Activated CD4-positive, CD25-positive, alpha-beta regulatory T cell treated with anti-CD3 and anti-CD28 coated beads, Interleukin-2, amount 50 U/mL, for 24 hours (primary cell): ENCODE measurements around the gene NKD1.
"Not testable (repeated sequence)": the region's sequence is repeated elsewhere in the genome, so short reads cannot be mapped to it uniquely, and the experiment has no call there.

Experiments
- ATAC-seq, 2 donors: fragments of 150-1000 bp; cut with Tn5 transposase; one replicate each; pipeline ENCODE4 v1.10.0; 2021; ENCODE audit warnings: mild to moderate bottlenecking in 1 of 2, moderate library complexity in 1 of 2

The NKD1 gene

DNA sequence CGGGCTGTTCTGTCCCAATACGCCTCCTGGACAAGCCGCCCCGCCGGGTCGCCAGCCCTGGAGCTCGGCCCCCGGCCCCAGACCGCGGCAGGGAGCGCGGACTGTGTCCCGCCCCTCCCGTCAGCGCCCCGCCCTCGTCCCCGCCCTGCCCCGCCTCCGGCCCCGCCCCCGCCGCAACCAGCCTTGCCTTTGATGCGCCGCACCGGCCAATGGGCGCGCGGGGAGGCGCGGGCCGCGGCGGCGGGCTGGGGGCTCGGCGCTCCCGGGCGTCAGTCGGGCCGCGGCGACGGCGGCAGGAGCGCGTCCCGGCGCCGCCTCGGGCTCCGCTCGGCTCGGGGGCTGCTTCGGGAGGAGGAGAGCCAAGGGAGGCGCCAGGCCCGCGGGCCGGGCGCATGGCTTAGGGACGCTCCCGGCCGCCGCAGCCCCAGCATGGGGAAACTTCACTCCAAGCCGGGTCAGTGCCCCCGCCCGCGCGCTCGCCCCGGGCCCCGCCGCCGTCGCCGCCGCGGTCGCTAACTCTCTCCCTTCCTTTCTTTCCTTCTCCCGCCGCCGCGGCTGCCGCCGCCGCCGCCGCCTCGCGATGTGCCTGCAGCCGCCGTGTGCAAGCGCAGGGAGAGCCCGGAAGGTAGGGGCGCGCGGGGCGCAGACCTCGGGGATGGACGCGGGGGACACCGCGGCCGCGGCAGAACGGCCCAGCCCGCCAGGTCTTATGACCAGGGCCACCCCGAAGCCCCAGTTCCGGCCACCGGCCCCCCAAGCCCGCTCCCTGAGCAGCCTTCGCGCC lies at the start of gene NKD1:
NKD1 (plus strand) TSS at position 272 of the 784 bp plus-strand sequence; CDS start at position 430, 158 bp downstream.
- ATAC-seq = peak; percentile 81 to 84

DNA sequence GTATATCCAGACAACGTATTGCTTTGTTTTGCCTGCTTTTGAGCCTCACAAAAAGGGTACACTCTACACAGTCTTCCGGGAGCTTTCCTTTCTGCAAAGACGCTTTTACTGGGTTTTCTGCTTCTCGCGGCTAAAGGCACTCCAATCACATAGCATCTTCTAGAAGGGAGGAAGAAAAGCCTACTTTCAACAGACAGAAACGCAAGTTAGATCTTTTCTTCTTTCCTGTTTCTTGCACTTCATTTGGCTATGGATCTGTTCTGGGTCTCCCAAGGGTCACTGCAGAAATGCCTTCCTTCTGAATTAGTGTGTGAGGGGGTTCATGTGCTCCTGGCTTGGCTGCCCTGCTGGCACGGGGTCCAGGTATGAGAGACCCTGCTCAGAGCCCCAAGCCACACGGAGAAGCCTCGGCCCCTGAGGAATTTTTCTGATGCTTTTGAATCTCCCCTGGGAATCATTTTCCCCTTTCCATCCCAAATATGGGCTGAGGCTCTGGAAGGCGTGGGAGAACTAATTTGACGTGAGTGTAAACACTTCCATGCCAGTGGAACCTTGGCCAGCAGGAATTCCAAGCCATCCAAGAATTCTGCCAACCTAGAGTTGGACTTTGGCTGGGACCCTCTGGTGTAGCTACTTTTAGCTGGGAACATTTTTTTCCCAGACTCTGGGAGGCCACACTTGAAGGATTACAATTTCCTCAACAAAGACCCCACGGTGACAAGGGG lies 49.6 kb upstream of the NKD1 start:
- no peak for ATAC-seq

DNA sequence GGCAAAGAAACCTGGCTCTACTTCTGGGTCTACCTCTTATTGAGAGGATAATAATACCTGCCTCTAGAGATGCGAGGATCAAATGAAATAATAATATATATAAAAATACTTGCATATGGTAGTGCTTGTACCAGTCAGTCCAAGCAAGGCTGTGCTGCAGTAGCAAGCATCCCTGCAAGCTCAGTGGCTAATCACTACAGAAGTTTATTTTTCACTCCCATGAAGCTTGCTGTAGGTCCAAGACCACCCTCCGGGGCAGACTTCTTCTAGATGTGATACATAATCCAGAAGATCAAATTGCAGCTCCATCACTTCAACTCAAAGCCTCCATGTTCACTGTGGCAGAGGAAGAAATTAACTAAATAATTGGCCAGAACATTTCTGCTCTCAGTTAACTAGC lies 48.9 kb upstream of the NKD1 start:
- ATAC-seq = no peak

GRCh38 chr16:50500171-50500874 lies 47.9 kb upstream of the NKD1 start:
- no peak for ATAC-seq

DNA sequence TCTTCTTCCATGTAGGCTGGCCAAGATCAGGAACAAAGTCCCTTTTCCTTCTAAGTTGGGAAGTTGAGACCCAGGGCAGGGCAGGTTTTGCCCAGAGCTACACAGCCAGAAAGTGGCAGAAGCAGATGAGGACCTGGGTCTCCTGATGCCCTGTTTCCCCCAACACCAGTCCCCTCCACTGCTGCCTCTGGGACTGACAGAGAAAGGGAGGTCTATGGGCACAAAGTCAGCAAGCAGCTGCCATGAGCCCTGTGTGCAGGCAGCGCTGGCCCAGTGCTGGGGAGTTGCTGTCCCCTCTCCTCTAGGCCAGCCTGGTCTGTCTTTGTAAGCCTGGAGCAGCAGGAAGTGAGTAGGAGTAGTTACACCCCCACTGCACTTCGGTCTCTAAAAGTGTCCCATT lies 46.9 kb upstream of the NKD1 start:
- ATAC-seq = no peak

- ATAC-seq = no peak
These were observed 46.1 kb upstream of the NKD1 start for GRCh38 chr16:50501986-50502615.

DNA sequence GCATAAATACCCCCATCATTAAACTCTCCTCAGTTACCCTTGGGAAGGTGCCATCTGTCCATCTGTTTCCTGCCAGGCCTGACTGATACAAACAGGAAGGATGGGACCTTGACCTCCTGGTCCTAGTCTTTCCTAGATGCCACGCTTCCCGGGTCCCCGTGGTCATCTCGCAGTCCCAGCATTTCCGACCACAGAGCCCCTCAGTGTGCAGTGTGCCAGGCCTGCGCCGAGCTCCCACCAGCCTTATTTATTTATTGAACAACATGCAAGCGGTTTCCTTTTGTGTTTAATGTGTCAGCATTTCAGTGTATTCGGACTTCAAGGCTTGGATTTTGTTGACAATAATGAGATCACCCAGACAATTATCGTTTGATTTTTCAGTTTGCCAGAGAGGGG lies 45.6 kb upstream of the NKD1 start:
- ATAC-seq = no peak

- not testable (repeated sequence) for ATAC-seq
These were observed 44.2 kb upstream of the NKD1 start for GRCh38 chr16:50503868-50504531.

DNA sequence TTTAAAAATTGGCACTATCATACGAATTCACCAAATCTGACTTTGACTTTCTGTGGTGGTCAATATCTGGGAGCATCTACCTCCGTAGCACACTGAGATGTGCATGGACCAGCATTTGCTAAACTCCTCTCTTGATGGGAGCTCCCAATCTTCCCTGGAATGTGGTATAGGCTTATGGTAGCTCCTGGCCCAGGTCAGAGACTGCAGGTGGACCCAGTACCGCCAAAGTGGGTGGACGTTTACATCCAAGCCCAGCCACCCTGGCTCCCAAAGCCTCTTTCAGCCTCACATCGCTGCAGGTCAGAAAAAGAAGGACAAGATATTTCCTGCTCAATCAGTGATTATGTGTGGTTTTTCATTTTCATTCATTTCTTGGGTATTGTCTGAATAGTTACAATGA lies 43.1 kb upstream of the NKD1 start:
- no peak for ATAC-seq

DNA sequence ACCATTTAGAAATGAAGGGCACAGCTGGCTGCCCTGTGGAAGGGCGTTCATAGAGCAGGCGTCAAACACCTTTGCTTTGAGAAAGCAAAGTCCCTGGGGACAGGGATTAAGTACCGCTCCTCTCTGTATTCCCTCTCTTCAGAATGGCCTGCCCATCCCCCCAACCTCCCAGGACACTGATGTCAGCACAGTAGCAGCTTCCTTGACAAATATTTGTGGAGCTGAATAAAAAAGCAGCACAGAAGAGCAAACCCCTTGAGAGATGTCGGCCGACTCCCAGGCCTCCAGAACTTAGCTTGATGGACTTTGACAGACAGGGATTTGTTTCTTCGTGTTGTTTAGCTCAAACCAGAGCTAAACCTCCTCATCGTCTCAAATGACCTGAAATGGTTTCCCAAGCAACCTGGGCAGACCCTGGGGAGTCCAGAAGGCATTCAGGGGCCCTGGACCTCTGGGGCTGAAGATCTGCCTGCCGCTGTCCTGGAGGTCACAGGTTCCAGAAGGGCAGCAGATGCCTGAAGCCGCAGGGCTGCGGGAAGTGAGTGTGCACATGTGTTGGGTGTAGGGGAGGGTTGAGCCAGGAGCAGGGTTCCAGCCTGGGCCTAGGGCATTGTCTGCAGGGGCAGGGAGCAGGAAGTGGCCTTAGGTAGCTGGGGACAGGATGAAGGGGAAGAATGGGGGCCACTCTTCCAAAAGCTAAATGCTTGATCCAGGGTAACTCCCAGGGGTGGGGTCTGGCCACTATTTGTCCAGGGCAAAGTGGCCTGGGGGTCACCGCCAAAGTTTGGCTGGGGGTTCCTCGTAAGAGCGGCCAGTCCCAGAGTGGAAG lies 42.3 kb upstream of the NKD1 start:
- no peak for ATAC-seq

- ATAC-seq = no peak
These were observed 41.7 kb upstream of the NKD1 start for GRCh38 chr16:50506543-50506937.

- no peak for ATAC-seq
These were observed 40.8 kb upstream of the NKD1 start for GRCh38 chr16:50507397-50507796.

- no peak for ATAC-seq
These were observed 38.5 kb upstream of the NKD1 start for GRCh38 chr16:50509521-50510341.

DNA sequence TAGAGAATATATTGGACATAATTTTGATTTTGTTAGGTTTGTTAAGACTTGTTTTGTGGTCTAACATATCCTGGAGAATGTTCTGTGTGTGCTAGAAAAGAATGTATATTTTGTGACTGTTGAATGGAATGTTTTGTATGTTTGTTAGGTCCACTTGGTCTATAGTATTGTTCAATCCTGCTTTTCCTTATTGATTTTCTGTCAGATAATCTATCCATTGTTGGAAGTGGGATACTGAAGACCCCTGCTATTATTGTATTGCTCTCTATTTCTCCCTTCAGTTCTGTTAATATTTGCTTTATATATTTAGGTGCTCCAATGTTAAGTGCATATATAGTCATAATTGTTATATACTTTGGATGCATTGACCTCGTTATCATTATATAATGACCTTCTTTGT lies 33.0 kb upstream of the NKD1 start:
- no peak for ATAC-seq

GRCh38 chr16:50516401-50516800 lies 31.8 kb upstream of the NKD1 start:
- ATAC-seq = no peak

GRCh38 chr16:50516890-50517289 lies 31.3 kb upstream of the NKD1 start:
- no peak for ATAC-seq

- no peak for ATAC-seq
These were observed 30.5 kb upstream of the NKD1 start for GRCh38 chr16:50517450-50518252.

DNA sequence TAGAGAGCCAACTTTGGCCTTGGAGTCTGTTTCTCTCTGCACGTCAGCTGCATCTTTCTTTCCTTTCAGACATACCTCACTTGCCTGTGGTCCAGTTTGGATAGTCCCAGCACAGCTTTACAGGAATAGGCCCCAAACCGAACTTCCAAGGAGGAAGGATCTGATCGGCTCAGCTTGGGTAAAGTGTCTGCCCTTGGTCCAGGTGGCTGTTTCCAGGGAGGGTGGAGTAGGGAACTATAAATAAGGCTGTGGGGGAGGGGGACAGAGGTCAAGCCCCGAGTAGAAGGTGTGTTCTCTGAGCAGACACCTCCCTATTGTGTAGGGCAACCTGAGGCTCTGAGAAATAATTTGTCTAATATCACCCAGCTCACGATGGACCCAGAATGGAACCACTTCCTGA lies 29.2 kb upstream of the NKD1 start:
- ATAC-seq = no peak

DNA sequence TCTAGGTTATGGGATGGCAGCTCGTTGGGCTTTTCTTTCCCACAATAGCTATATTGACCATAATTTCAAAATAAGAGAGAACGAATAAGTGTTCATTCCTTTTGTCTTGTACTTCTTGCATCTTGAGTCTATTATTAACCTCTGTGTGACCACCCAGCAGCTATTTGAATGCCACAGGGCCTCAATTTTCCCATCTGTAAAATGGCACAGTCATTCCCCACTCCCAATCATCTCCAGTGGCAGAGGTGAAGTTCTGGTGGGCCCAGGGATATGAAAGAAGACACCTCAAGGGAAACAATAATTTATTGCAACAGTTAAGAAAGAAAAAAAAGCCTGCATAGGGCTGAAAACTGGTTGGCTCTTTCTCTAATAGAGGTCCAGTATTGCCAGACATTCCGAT lies 28.6 kb upstream of the NKD1 start:
- no peak for ATAC-seq
